UCSD-AML1 (cell line): ENCODE data around the gene TMEM190.

ENCODE experiments used
- DNase-seq: peaks from one replicate; lab custom pipeline; 2025; ENCODE audit not compliant: unreplicated experiment; lab: John Stamatoyannopoulos, UW

Gene TMEM190

DNA sequence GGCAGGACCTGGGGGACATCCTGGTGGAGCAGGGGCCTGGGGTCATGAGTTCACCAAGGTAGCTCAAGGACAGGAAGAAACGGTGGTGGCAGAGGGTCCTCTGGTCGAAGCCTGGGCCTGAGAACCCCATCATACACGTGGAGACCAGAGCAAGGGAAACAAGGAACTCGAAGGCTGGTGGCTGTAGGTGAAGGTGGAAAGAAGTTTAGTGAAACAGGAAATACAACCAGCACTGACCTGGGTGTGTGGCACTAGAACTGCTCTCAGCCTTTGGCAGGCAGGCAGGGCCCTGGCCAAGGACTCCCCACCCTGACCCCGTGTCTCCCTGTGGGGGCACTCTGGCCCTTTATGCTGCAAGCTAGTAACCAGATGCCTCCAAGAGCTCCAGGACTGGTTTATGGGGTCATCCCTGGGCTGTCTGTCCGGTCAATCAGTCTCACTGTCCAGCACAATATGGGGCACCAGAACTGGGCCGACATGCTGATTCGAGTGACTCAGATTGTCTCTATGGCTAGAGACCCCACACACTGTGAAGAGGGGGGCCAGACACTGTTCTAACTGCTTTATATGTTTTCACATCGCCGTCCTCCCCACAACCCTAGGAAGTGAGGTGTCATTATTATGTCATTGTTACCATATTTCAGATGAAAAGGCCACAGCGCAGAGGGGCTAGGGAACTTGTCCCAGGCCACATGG lies 25.9 kb upstream of the TMEM190 start:
- no peak for DNase-seq

DNA sequence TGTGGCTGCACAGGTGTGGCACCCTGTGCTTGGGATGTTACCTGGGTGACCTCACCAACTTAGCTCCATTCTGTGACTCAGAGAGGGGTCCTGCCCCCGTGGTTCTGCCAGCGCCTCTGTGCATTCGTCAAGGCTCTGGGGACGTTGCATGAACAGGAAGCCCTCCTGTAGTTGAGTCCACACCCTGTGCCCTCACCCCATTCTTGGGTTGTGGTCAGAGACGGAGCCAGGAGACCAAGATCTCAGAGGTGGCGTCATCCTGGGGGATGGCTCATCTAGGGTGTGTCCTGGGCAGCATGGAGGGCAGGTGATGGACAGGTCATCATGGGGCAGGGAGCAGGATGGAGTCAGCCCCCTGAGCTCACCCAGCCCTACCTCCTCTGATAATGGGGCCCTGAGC lies 24.6 kb upstream of the TMEM190 start:
- DNase-seq = no peak

DNA sequence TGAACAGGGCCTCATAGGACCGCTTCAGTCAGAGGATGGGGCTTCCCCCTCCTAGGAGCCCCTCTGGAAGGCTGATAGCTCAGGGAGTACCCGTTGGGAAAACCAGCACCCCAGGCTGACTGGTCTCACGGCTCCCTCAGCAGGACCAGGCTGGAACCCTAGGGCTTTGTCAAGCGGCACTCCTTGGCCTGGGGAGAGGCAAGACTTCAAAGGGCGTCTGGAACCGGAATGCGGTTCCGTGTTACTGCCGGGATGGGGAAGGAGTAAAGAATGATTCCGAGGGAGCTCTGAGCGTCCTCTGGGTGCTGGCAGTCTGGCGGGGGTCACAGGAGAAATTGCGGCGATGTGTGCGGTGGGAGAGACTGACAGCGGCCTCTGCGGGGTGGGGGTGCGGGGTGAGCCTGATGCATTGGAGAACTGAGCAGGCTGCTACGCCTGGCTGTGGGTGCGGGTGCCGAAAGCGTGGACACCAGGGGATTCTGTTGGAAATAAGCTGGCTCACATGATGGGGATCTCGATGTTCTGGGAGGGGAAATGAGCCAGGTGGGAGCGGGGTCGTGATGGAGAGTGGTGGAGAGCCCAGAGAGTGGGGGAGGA lies 24.0 kb upstream of the TMEM190 start:
- no peak for DNase-seq

DNA sequence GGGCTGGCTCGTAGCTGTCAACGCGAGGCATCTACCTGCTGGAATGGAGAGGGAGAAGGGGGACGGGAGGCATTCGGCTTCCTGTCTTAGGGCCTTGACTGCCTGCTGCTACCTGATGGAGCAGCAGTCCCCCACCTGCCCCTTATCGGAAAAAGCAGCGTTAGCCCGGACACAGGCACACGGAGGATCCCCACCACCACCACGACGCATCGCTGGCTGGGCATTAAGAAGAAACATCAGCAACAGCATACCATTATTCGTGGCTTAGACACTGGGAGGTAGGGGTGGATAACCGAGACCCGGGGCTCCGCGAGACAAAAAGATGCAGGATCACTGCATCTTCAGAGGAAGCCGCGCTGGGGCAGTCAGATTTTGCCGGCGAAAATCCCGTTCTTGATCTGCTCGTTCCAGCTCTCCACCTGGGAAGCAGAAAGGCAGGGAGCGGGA lies 23.2 kb upstream of the TMEM190 start:
- no peak for DNase-seq

DNA sequence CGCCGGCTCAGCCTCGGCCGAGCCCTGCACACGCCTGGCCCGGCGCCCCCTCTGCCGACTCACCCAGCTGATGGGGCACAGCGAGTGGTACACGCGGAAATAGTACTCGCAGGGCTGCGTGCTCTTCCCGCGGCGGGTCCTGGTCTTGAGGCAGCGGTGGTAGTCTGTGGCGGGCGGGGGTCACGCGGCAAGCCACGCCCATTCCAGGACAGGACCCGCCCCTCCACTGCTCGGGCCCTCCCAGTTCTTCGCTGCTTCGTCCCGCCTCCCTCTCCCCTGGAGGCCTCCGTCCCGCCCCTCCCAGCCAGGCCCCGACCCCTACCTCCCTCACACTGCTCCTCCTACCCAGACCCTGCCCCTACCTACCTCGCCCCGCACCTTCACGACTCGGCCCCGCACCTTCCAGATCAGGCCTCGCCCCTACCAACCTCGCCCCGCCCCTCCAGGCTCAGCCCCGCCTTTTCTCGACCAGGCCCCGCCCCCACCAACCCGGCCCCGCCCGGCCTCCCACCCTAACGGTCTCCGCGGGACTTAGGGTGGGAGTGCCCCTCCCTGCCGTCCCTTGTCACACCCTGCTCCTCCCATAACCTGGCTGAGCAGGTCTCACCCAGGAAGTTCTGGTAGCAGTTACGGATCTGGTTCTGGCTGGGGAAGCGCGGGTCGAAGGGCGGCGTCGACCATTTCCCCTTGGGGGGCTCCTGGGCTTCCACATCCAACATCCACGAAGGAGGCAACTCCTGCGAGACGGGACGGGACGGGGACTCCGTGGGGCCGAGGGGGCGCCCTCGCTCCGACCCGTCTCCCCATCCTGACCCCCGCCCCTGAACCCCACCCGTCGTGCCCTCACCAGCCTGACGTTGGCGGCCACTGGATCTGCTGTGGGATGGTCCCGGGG lies 22.6 kb upstream of the TMEM190 start:
- peak; percentile 69 for DNase-seq

DNA sequence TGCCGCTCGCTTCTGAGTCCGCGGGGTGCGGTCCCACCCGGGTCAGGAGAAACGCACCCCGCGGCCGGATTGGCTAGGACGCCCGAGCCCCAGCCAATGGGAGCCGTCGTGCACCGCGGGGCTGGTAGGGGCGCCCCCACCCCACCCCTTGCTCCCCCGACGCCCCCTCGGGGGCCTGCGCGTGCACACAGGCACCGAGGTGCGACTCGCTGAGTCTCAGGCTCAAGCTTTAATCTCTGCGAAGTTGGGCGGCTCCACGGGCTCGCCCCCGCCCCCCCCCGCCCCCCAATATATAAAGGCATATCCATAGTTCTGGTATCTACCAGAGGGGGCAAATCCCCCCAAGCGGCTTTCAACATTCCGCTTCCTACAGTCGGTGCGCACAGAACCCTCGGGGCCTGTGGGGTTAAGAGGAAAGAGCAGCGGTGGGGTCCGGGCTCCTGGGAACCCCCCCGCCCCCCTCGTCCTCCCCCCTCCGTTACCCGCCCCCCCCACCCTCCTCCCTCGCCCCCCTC lies 21.9 kb upstream of the TMEM190 start, which contains the start of gene COX6B2:
Gene COX6B2 (minus strand): TSS at position 22 of the 515 bp plus-strand sequence. CDS start 198 bp downstream, outside the sequence.
- no peak for DNase-seq

DNA sequence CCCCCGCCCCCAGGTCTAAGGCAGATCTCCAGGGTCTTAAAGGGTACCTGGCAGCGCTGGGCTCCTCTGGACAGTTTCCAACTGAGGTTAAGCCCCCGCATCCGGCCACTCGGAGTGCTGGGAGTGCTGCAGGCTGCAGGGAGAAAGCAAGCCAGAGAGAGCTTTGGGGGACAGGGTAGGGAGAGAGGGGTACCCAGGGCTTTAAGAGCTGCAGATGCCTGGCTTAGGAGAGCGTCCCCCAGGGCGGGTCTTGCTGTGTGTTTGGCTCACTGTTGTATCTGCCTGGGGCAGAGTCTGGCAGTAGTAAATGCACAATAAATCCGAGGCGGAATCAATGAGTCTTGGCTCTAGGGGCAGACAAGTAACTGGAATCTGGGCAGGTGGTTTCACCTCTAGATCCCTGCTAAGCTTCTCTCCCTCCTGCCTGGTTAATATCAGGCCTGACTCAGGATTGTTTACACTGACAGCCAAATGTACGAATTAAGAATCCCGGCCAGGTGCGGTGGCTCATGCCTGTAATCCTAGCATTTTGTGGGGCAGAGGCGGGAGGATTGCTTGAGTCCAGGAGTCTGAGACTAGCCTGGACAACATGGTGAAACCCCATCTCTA lies 21.3 kb upstream of the TMEM190 start:
- no peak for DNase-seq

DNA sequence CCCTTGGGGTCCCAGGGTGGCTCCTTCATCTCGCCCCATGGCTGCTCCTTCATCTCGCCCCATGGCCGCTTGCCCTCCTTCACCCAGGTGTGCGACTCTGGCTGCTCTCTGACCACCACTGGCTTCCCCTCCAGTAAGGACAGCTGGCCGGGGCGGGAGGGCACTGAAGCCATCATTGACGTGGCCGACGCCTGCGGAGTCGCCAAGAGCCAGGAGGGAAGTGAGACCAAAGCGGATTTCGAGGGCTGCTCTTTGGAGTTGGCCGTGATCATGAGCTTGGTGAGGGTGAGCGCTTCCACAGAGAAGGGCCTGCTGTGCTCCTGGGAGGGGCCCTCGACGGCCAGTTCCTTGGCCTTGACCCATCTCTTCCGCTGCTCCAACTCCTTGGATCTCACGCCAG lies 18.1 kb upstream of the TMEM190 start:
- DNase-seq = no peak

DNA sequence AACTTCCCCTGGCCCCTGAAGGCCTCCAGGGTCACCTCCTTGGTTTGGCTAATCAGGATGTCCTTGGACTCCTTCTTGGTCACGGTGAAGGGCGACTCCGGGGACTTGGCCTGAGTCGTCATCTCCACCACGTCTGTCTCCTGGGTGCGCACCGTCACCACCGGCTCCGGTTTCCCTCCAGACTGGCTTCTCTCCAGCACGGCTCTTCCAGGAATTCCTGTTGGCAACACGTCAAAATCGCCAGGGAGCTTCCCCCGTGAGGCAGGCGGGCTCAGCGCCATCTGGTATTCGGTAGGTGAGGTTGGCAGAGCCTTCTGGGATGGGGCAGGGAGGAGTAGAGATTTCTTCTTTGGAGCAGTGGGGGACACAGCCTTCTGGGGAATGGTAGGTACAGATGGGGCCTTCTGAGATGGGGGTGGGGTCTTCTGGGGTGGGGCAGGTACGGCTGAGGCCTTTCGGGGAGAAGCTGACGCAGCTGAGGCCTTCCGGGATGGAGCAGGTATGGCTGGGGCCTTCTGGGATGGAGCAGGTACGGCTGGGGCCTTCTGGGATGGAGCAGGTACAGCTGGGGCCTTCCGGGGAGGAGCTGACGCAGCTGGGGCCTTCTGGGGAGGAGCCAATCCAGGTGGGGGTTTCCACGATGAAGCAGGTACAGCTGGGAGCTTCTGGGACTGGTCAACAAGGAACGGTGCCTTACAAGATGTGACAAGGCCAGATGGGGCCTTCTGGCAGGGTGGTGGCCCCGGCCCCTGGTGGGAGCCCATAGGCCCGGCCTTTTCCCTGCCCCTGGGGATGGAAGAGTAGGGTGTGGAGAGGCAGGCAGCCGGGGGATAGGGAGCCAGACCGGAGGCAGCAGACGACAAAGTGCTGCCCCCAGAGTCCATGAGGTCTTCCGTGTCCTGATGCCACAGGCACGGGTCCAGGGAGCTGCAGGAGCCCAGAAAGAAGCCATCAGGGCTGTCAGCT lies 17.4 kb upstream of the TMEM190 start:
- no peak for DNase-seq

DNA sequence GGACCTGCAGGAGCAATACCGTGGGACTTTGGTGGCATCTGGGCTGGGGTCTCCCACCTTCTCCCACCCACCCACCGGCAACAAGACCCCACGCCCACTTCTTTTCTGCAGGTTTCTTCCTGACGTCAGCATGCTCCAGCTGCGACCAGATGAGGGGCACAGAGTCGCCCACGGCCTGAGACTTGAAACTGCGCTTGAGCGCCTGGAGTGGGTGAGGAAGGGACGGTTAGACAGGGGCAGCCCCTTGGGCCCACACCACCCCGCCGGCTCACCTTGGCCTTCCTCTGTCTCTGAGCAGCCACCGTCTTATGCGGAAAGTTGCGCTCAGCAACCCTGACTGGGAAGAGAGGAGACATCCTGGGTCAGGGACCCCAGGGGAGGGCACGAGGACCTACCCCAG lies 15.7 kb upstream of the TMEM190 start:
- DNase-seq = no peak

DNA sequence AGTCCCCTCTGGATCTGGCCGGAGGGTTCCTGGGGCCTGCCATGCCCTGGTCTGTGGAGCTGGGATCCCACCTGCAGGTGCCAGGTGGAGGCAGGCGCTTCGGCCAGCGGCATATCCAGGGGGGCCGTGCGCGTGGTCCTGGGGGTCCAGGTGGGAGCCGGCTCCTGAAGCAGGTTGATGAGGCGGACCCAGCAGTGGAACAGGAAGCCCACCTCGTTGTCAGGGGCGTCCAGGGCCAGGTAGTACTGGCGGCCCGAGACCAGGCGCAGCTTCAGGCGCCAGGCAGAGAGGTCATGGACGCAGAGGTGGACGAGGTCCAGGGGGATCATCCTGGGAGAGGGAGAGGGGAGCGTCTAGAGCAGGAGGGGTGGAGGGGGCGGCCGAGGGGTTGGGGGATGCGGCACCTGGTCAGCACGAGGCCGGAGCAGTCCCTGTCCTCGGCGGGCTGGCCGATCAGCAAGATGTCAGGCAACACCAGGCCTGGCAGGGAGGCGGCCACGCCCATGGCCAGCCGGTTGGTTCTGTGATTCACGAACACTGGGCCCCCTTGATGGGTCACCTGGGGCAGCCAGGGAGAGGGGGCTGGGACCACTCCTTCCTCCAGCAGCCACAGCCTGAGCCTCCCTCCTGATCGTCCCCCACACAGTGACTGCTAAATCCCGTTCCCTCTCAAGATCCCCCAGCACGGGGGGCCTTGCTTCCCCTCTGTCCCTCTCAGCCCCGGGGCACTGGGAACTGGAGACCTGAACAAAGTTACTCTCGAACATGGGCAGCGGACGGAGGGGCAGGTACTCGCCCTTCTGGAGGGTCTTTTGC lies 14.2 kb upstream of the TMEM190 start:
- DNase-seq = no peak

DNA sequence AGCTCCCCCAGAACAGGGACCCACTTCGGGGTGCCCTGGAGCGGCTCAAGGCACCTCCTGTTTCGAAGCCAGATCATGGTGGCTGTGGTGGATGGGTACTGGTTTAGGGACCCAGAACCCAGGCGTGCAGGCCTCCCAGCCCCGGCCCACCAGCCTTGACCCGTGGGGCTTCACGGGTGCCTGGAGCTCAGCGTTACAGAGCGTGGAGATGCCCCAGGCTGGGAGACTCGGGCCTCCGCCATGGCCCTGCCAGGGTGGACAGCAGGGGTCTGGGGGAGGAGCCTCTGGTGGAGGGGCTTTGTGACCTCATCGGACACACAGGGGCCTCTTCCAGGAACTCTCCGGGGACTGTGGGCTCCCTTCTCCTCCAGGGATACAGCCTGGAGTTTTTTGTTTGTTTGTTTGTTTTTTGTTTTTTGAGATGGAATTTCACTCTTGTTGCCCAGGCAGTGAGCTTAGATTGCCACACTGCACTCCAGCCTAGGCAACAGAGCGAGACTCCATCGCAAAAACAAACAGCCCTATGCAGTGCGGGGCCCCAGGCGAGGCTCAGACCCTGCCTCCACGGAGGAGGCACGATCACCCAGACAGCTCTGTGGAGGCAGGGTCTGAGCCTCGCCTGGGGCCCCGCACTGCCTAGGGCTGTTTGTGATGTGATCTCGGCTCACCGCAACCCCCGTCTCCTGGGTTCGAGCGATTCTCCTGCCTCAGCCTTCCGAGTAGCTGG lies 13.5 kb upstream of the TMEM190 start, which contains the start of gene GARIN5B:
Gene GARIN5B (minus strand): TSS at position 271 of the 727 bp plus-strand sequence. CDS start 194 bp downstream, at position 77.
- DNase-seq = no peak

DNA sequence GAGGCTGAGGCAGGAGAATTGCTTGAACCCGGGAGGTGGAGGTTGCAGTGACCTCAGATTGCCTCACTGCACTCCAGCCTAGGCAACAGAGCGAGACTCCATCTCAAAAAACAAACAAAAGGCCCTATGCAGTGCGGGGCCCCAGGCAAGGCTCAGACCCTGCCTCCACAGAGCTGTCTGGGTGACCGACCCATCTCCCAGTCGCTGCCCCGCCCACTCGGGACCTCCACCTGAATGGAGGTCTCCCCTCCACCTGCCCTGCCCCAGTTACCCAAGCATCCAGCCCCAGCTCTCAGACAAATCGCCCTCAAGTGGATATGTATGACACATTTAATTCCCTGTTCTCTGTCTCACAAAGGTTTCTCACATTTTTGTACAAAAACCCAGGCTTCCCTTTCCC lies 11.4 kb upstream of the TMEM190 start:
- no peak for DNase-seq

DNA sequence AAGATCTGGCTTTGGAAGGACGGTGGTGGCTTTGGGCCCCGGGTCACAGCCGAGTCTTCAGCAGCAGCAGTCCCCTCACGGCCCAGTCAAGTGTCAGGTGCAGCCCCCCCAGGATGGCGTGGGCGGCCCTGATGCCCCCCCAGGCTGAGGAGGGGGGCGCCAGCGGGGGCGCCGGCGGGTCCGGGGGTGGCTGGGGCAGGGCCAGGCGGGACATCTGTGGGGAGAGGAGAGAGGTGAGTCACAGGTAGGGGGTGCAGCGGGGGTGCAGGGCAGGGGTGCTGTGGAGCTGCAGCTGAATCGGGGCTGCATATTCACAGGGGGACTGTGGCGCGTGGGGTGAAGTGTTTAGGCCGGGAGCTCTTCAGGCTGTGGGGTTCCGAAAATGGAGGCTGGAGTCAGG lies 10.7 kb upstream of the TMEM190 start:
- no peak for DNase-seq

DNA sequence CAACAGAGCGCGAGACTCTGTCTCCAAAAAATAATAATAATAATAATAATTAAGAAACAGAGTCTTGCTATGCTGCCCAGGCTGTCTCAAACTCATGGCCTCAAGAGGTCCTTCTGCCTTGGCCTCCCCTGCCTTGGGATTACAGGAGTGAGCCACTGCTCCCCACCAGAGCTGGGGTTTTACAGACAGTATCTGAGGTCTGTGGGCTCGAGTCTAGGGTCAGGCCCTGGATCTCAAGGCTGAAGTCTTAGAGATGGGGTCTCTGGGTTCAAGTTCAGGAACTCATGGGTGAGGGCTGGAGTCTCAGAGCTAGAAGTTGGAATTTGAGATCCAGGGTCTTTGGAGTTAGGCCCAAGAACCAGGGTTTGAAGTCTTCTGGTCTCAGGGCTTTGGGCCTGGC lies 9.8 kb upstream of the TMEM190 start:
- DNase-seq = no peak

DNA sequence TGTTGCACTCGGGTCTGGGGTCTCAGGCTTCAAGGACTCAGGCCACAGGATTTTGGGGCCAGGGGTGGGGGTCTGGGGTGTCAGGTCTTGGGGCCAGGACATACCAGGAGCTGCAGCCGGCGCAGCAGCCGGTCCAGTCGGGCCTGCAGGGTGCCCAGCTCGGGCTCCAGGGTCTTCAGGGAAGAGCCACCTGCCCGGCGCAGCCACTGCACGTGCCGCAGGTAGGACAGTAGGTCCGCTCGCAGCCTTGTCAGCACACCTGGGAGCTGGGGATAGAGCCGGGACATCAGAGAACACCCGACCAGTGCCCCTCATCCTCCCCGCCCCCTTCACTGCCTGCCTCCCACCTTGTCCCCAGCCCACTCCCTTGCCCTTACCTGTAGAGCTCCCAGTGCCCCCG lies 8.5 kb upstream of the TMEM190 start:
- DNase-seq = no peak

DNA sequence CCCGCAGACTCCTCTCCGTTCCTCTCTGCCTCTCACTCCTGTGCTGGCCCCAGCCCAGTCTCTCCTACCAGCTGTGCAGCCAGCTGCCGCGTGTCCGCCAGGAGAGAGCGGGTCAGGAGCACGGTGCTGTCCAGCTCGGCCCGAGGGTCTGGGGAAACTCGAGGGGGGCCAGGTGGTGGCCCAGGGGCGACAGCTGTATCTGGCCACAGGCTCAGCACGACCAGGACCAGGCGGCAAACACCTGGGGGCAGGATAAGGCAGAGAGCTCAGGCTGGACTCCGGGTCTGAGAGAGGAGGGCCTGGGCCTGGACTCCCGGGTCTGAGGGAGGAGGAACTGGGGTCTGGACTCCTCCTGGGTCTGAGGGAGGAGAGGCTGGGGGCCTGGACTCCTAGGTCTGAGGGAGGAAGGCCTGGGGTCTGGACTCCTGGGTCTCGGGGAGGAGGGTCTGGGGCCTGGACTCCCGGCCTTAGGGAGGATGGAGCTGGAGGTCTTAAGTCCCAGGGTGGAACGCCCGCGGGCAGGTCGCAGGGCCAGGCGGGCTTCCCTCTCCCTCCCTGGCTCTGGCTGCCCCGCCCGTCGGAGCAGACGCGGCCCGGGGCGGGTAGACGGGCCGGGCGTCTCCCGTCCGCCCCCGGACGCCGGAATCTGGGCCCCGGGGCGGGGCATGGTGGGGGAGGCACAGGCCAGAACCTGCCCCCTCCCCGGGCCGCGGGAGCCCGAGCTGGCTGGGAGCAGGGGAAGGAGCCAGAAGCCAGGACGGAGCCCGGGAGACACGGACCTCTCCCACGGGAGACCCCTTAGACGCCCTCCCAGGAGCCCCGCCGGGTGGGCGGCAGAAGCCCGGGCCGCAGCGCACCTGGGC lies 7.7 kb upstream of the TMEM190 start:
- no peak for DNase-seq
